GM18858 (cell line): ENCODE data around the gene UBQLN3.

Experiments used
- ATAC-seq: cut with Tn5 transposase; IDR thresholded peaks from one replicate; pipeline ENCODE4 v1.9.1; 2021; ENCODE audit not compliant: unreplicated experiment

The UBQLN3 gene

DNA sequence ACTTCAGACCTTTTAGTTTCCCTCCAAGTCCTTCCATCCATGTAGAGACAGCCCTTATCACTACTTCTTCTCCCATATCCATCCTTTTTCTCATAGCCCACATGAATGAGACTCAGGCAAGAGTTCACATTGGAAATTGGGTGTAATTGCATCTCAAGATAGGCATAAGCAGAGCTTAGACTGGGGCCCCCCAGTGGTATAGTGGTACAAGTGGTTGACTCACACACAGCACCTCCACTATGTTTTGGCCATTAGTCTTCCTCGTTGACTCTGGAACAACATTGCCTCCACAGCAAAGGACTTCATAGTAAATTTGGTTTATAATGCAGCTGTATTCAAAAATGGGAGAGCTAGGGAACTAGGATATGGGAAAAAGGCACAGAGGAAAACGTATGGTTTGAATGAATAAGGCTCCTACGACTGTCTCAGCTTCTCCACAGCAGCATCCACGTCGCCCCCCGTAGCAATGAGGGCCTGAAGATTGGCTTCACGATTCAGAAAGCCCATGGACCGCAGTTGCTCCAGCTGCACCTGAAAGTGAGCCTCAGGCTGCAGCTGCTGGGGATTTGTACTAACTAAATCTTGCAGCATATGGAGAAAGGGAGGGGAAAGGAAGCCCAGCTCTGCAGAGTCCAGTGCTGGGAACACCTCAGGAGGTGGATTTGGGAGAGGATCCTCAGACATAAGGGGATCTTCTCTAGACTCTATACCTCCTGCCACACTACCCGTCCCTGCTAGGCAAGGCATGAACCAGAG is 2.4 kb downstream of the UBQLN3 start:
- ATAC-seq = no peak

DNA sequence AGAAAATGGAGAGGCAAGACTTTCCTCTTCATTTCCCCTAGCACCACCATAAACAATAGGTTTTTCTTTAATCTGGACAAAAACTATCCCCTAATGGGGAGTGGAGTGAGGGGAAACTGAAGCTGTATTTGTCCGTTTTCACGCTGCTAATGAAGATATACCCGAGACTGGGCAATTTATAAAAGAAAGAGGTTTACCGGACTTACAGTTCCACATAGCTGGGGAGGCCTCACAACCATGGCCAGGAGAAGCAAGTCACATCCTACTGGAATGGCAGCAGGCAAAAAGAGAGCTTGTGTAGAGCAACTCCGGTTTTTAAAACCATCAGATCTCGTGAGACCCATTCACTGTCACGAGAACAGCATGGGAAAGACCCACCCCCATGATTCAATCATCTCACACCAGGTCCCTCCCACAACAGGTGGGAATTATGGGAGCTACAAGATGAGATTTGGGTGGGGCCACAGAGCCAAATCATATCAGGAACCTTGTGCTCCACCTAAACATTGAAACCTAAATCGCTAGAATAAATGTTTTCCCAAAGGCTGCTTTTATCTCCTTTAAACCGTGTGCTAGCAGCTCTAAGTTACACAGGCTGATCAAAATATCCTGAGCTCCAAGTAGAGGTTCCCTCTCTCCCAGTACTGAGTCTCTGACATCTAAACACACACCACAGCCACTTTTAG is 4.3 kb downstream of the UBQLN3 start:
- no peak for ATAC-seq

DNA sequence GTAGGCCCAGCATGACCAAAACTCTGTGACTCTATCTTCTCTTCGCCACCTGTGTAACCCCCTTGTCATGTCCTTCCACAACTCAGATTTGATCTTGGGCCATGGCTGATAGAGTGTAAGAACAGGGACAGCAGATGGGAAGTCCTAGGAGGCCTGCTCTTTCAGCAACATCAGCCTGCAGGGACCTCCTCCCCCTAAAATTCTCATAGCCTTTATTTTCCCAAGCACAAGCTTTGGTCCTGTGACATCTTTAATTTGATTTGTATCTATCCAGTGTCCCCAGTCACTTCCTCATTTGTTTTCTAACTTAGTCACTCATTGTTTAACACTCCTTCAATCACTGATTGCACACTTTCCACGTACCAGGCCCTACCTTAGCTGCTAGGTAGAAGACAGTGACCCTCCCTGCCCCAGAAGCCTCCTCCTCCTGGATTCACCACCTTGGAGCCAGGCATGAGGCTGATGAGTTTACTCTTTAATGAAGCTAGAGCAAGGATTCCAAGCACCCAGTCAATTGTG is 5.3 kb downstream of the UBQLN3 start:
- no peak for ATAC-seq

DNA sequence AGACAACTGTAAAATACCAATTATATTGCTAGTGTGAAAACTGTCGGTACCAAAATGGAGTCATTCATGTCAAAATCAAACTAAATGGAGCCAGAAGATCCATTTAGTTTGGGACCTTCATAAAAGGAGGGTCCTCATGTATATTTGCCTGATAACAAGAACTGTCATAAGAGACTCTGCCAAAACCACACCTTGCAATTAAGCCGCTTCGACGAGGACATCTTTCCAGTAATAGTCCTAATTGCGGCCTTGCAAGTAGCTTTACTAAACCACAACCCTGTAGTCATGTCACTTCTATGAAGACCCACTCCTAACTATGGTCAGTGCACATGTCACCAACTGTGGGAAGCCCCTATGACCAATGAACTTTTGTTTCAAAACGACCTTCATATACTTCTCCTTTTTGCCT is 9.4 kb downstream of the UBQLN3 start:
- ATAC-seq = no peak

DNA sequence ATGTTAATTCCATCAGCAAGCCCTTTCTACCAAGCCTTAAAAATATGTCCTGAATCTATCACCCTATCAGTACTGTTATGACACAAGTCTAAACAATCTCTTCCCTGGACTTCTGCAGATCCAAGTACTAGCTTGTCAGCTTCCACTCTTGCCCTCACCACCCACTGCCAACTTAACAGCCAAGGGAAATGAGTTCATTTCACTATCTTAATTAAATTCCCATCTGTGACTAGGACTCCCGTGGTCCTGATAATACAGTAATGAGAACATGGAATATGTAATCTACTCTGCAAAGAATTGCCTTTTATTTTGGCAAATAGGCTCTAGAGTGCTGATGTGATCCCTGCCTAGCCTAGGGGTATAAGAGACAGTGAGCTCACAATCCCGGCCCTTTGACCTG is 10.1 kb downstream of the UBQLN3 start:
- ATAC-seq = no peak

DNA sequence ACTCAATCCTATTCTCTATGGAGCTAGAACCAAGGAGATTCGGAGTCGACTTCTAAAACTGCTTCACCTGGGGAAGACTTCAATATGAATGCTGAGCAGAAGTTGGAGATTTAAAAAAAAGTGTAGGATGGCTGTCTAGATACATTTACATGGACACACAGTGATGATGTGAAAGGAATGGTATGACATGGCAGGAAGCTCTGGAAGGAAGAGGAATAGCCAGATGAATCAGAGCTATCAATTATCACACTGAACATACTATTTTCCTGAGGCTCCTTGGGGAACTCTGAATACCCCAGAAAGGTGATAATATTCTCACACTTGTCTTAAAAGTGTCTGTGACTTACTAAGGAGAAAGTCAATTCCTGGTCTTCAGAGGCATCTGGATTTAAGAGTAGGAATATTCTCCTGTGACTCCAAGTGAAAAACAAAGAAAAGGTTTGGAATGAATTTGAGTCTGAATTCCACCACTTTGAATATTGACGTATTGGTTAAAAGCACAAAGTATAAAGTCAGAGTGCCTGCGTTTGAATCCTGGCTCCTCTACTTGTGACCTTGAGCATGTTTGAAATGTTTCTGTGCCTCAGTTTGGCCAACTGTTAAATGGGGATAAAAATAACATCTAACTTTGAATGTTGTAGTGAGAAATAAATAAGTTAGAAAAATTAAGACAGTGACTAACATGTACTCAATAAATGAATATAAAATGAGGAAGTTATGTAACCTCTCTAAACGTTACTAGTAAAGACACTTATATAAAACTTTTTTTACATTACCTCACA is 20.0 kb downstream of the UBQLN3 start:
- ATAC-seq = no peak

DNA sequence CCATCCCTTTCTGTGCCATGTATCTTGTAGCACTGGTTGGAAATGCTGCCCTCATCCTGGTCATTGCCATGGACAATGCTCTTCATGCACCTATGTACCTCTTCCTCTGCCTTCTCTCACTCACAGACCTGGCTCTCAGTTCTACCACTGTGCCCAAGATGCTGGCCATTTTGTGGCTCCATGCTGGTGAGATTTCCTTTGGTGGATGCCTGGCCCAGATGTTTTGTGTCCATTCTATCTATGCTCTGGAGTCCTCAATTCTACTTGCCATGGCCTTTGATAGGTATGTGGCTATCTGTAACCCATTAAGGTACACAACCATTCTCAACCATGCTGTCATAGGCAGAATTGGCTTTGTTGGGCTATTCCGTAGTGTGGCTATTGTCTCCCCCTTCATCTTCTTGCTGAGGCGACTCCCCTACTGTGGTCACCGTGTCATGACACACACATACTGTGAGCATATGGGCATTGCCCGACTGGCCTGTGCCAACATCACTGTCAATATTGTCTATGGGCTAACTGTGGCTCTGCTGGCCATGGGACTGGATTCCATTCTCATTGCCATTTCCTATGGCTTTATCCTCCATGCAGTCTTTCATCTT is 20.9 kb downstream of the UBQLN3 start:
- ATAC-seq = no peak

DNA sequence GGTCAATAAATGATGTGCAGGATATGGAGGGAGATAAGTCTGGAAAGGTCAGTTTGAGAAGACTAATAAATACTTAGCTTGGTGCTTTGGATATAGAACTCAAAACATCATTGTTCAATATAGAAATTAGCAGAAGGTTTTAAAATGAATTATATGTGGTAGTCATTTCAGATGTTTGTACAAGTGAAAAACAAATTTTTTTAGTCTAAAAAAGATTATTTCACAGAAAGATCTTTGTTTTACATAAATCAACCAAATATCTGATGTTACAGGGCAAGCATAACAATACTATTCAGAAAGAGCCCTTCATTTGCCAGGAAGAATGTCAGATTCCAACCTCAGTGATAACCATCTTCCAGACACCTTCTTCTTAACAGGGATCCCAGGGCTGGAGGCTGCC is 21.4 kb downstream of the UBQLN3 start, which contains the start of gene OR52D1:
Gene OR52D1, plus strand, starts transcription at position 301 of the 400 bp plus-strand sequence. Its CDS starts 22 bp downstream, at position 323.
- no peak for ATAC-seq

DNA sequence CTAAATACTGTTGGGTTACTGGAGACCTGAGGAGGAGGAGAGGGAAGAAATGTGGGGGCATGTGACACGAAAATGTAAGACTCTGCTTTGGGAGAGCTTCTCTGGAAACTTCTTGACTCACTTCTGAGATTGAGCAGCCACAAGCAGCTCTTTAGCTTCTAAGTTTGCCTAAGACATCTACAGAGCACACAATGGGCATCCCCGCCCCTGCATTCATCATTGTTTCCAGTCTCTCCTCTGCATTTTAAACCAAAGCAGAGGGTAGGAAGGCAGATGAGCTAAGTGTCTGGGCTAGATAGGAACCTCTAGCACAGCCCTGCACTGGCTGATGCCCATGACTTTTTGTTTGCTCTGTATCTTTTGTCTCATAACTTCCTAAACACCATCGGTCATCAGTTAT is 23.3 kb downstream of the UBQLN3 start:
- no peak for ATAC-seq

DNA sequence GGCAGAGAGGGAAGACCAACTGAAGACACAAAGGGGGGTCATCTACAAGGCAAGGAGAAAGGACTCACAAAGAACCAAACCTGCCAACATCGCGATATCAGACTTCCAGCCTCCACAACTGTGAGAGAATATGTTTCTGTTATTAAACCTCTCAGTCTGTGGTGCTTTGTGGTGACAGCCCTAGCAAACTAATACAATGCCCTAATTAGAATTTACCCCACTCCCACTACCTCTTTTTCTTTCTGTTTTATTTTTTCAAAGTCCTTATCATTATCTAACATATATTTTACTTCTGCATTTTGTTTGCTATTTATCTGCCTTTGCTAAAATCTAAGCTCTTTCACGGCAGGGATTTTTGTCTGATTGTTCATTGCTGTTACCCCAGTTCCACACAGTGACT is 23.8 kb downstream of the UBQLN3 start:
- no peak for ATAC-seq

DNA sequence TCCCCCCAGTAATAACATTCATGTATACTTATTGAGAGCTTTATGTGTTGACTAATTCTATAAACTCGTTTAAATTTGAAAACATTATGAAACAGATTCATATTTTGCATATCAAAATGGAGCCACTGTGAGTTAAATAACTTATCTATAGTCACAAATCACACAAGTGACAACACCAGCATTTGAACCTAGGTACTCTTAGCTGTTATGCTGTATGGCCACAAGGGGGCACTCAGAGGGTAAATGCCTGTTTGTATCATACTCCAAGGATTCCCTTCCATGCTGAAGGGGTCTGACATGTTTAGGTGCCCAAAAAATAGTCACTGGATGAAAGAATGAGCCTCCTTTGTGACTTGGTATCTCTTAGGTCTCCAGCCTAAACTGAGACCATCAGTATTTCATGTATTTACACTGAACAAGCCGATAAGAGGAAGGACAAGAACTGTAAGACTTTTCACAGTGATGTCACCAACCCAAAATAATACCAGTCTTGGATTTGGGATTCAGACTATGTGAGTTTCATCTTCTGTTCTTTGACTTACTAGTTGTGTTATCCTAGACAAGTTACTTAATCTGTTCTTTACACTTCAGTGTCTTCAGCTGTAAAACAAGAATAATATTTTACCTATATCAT is 33.5 kb downstream of the UBQLN3 start:
- no peak for ATAC-seq

DNA sequence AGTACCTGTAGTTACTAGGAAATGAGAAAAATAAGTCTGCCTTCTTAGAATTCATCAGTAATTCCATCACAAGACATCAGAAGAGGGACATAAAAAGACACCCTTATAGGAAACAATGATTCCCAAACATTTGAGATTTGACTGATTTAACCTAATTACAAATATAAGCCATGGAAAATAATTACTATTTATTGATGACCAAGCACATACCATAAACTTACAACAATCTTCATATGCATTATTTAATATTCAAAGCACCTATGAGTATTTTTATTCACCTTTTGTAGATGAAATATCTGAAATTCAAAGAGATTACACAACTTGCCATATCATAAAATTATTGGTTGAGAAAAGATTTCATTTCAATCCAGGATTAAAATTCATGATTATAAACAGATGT is 35.8 kb downstream of the UBQLN3 start:
- ATAC-seq = no peak

DNA sequence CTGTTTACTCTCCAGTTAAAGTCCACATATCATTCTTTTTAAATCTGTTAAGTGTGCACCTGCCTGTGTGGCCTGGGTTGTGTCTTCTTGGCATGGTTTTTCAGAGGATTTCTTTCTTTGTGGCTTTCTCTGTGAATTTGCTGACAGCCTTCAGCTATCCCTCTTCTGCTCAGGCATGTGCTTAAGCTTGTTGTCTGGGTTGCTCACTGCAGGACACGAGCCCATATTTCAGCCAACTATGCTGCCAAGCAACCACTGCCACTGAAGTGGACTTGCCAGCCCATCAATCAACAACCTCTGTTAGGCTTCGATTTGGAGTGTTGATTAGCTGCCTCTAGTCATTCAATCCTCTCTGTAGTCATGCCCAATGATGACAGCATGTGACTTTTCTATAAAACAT is 42.2 kb downstream of the UBQLN3 start:
- no peak for ATAC-seq

DNA sequence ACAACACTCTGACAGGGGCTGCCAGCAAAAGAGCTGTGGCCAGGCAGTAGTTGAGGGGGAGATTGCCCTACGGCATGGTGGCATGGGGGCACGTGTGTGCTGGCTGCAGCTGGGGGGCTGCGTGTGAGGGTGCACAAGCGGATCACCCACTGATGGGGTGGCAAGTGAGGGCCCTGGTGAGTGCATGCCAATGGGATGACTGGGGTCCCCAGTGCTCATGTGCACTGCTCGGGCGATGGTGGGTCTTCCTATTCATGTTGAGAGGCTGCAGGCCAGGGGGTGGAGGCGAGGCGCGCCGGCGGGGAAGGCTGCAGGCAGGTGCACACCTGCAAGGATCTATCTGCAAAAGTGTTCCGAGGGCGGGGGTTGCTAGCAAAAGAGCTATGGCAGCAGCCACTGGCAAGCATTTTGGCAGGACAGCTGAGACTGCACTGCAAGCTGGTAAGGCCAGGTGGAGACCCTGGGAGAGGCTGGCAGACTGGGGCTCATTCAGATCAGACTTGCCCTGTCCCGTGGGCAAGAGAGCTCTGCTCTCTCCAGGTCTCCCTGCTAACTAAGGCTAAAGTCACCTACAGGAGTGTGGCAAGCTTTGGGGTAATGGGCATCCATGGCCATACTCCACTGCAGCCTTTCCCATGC is 48.7 kb downstream of the UBQLN3 start:
- ATAC-seq = no peak
